H1 (cell line): ENCODE results near the gene RUFY3. TPM values are rescaled to one million over a fixed set of nuclear protein-coding genes. Genes with fewer than 3 reads are reported as not detected.
"Not testable (repeated sequence)": the region's sequence is repeated elsewhere in the genome, so short reads cannot be mapped to it uniquely, and the experiment has no call there.

ENCODE experiments used
- CTCF ChIA-PET: fragments of 300-600 bp; sonication (Branson Sonifier 250); formaldehyde crosslinking; loops from one replicate; lab custom pipeline; 2021; ENCODE audit not compliant: partially characterized antibody; lab: Charles Lee
- POLR2A ChIA-PET: fragments of 300-600 bp; sonication (Branson Sonifier 250); formaldehyde crosslinking; loops from one replicate; lab custom pipeline; 2021; ENCODE audit warnings: inconsistent platforms; ENCODE audit not compliant: partially characterized antibody; lab: Charles Lee
- DNase-seq, 2 experiments: peaks; one replicate each; pipeline versions ENCODE4 v3.0.0 to v3.0.0-alpha.2; 2010 to 2022; ENCODE audit warnings: low spot score in 2 of 2, low read depth in 1 of 2, mixed read lengths in 1 of 2
- FAIRE-seq: peaks from 2 replicates; lab custom pipeline; 2011; peaks lifted over from hg19 to GRCh38; lab: Jason Lieb, UNC
- H2AFZ ChIP-seq: 2 replicates; pipeline ENCODE4 v1.8.1; 2012; ENCODE audit warnings: low read length, inconsistent platforms
- H2AK5ac ChIP-seq: 2 replicates; pipeline ENCODE4 v1.6.1; 2013; ENCODE audit warnings: low read depth, low read length
- H2BK120ac ChIP-seq: replicated peaks from 2 replicates; pipeline ENCODE3; 2013; ENCODE audit warnings: low read depth, low read length, inconsistent platforms
- H2BK12ac ChIP-seq: 2 replicates; pipeline ENCODE4 v1.6.1; 2013; ENCODE audit warnings: low read depth, low read length
- H2BK15ac ChIP-seq: 2 replicates; pipeline ENCODE4 v1.6.1; 2013; ENCODE audit warnings: low read length
- H2BK20ac ChIP-seq: 2 replicates; pipeline ENCODE4 v1.6.1; 2013; ENCODE audit warnings: low read length
- H2BK5ac ChIP-seq: 2 replicates; pipeline ENCODE4 v1.6.1; 2013; ENCODE audit warnings: low read depth, low read length
- H3K14ac ChIP-seq: 2 replicates; pipeline ENCODE4 v1.6.1; 2013; ENCODE audit warnings: inconsistent platforms; ENCODE audit not compliant: insufficient read length
- H3K18ac ChIP-seq: 2 replicates; pipeline ENCODE4 v1.6.1; 2013; ENCODE audit warnings: low read length; ENCODE audit errors: extremely low read depth
- H3K23ac ChIP-seq: 2 replicates; pipeline ENCODE4 v1.6.1; 2013; ENCODE audit warnings: inconsistent platforms; ENCODE audit not compliant: insufficient read length
- H3K23me2 ChIP-seq: 2 replicates; pipeline ENCODE4 v1.6.1; 2013; ENCODE audit warnings: low read depth, low read length
- H3K27ac ChIP-seq: 2 replicates; pipeline ENCODE4 v1.6.1; 2011; ENCODE audit warnings: low read depth, low read length, inconsistent platforms
- H3K27me3 ChIP-seq, 4 experiments: replicated peaks in 1 of 4; 1 replicate in 1 of 4; 2 replicates in 3 of 4; pipeline versions ENCODE4 v1.6.1 to v1.8.1; 2011 to 2013; ENCODE audit warnings: low read length in 3 of 4, mild to moderate bottlenecking in 3 of 4, inconsistent platforms in 2 of 4, mixed read lengths in 2 of 4, moderate library complexity in 1 of 4; ENCODE audit not compliant: control insufficient read depth in 3 of 4, insufficient read depth in 3 of 4; ENCODE audit errors: extremely low read depth in 1 of 4
- H3K36me3 ChIP-seq, 4 experiments: 2 replicates each; pipeline versions ENCODE4 v1.6.1 to v1.8.1; 2011 to 2013; ENCODE audit warnings: mild to moderate bottlenecking in 4 of 4, low read length in 3 of 4, moderate library complexity in 2 of 4, control low read depth in 1 of 4, inconsistent platforms in 1 of 4; ENCODE audit not compliant: insufficient read depth in 4 of 4, control insufficient read depth in 2 of 4
- H3K4ac ChIP-seq: replicated peaks from 2 replicates; pipeline ENCODE3; 2013; ENCODE audit warnings: low read length, low read depth, mixed read lengths, inconsistent platforms; ENCODE audit not compliant: insufficient read length
- H3K4me1 ChIP-seq, 4 experiments: replicated peaks in 1 of 4; 1 replicate in 1 of 4; 2 replicates in 3 of 4; pipeline versions ENCODE4 v1.6.1 to v1.8.1; 2011 to 2013; ENCODE audit warnings: low read length in 3 of 4, inconsistent platforms in 2 of 4, mixed read lengths in 1 of 4; ENCODE audit not compliant: insufficient read depth in 4 of 4, control insufficient read depth in 3 of 4
- H3K4me2 ChIP-seq, 2 experiments: 2 replicates each; pipeline versions ENCODE4 v1.6.1 to v1.8.1; 2011 to 2013; ENCODE audit warnings: low read depth in 2 of 2, low read length in 2 of 2, control low read depth in 1 of 2, inconsistent platforms in 1 of 2, mild to moderate bottlenecking in 1 of 2; ENCODE audit not compliant: insufficient read depth in 1 of 2
- H3K4me3 ChIP-seq, 4 experiments: fragments of 200-600, 300-600 bp in 1 of 4; sonication (generic), shearing (Covaris generic), sonication (Bioruptor Twin) in 1 of 4; 2 replicates each; pipeline versions ENCODE4 v1.5.1 to v1.8.1; 2011 to 2016; ENCODE audit warnings: low read length in 4 of 4, low read depth in 3 of 4, control low read depth in 2 of 4, inconsistent platforms in 2 of 4, mild to moderate bottlenecking in 2 of 4, mixed read lengths in 1 of 4, moderate library complexity in 1 of 4; ENCODE audit not compliant: insufficient read depth in 2 of 4; ENCODE audit errors: extremely low read depth in 1 of 4
- H3K56ac ChIP-seq: replicated peaks from 2 replicates; pipeline ENCODE3; 2013; ENCODE audit warnings: low read depth, mild to moderate bottlenecking, mixed read lengths, low read length, inconsistent platforms; ENCODE audit not compliant: insufficient read length
- H3K79me1 ChIP-seq: 2 replicates; pipeline ENCODE4 v1.6.1; 2013; ENCODE audit warnings: low read depth, low read length, control low read depth
- H3K79me2 ChIP-seq, 2 experiments: 2 replicates each; pipeline versions ENCODE4 v1.6.1 to v1.8.1; 2012 to 2013; ENCODE audit warnings: low read length in 2 of 2, mild to moderate bottlenecking in 2 of 2, inconsistent platforms in 1 of 2; ENCODE audit not compliant: insufficient read depth in 2 of 2, control insufficient read depth in 1 of 2
- H3K9ac ChIP-seq, 4 experiments: replicated peaks in 1 of 4; 1 replicate in 1 of 4; 2 replicates in 3 of 4; pipeline versions ENCODE4 v1.6.1 to v1.8.1; 2011 to 2013; ENCODE audit warnings: low read depth in 3 of 4, low read length in 3 of 4, control low read depth in 2 of 4, mild to moderate bottlenecking in 2 of 4, moderate library complexity in 2 of 4, inconsistent platforms in 1 of 4; ENCODE audit errors: extremely low read depth in 1 of 4
- H3K9me3 ChIP-seq, 2 experiments: 2 replicates each; pipeline versions ENCODE4 v1.6.1 to v1.8.1; 2012 to 2013; ENCODE audit warnings: mild to moderate bottlenecking in 2 of 2, moderate library complexity in 2 of 2, control low read depth in 1 of 2, inconsistent platforms in 1 of 2, low read depth in 1 of 2, low read length in 1 of 2, mixed read lengths in 1 of 2; ENCODE audit not compliant: insufficient read depth in 2 of 2
- H4K20me1 ChIP-seq, 2 experiments: replicated peaks in 1 of 2; 2 replicates each; pipeline versions ENCODE3 to v1.8.1; 2011 to 2013; ENCODE audit warnings: inconsistent platforms in 2 of 2, low read length in 2 of 2, mild to moderate bottlenecking in 1 of 2; ENCODE audit not compliant: insufficient read depth in 2 of 2, control insufficient read depth in 1 of 2
- H4K5ac ChIP-seq: 2 replicates; pipeline ENCODE4 v1.6.1; 2013; ENCODE audit warnings: low read length, low read depth, mixed read lengths, inconsistent platforms; ENCODE audit not compliant: insufficient read length
- H4K8ac ChIP-seq: 2 replicates; pipeline ENCODE4 v1.8.0; 2013; ENCODE audit warnings: mild to moderate bottlenecking, moderate library complexity, low read length, inconsistent platforms; ENCODE audit not compliant: insufficient read depth; ENCODE audit errors: extremely low read depth
- H4K91ac ChIP-seq: replicated peaks from 2 replicates; pipeline ENCODE3; 2013; ENCODE audit warnings: low read length, mixed read lengths, inconsistent platforms; ENCODE audit not compliant: insufficient read length
- HDAC2 ChIP-seq, 2 experiments: fragments of 300-600 bp in 1 of 2; sonication (generic) in 1 of 2; IDR thresholded peaks; 2 replicates each; pipeline ENCODE4 v1.6.1; 2011 to 2012; ENCODE audit warnings: low read depth in 2 of 2, low read length in 2 of 2, mild to moderate bottlenecking in 2 of 2, moderate library complexity in 2 of 2, borderline replicate concordance in 1 of 2, inconsistent platforms in 1 of 2
- KDM5A ChIP-seq: fragments of 200-600 bp; IDR thresholded peaks from 2 replicates; pipeline ENCODE4 v1.7.1; 2012; ENCODE audit warnings: mild to moderate bottlenecking, low read length, inconsistent platforms, mixed read lengths
- WGBS, 2 experiments: shearing (Covaris generic) in 1 of 2; methylation state at CpG; one replicate each; pipeline versions ENCODE4 v1.1.6 to v1.1.7; 2013 to 2015; ENCODE audit warnings: low lambda C conversion rate in 2 of 2, mixed read lengths in 2 of 2, inconsistent platforms in 1 of 2, low coverage in 1 of 2, missing lambda C conversion rate in 1 of 2; ENCODE audit not compliant: insufficient replicate concordance in 2 of 2, insufficient coverage in 1 of 2, insufficient read length in 1 of 2; ENCODE audit errors: extremely low coverage in 1 of 2, missing lambda C conversion rate in 1 of 2; 5-methylcytosine and 5-hydroxymethylcytosine counted together
- polyA plus RNA-seq, 7 experiments: library from polyadenylated mRNA; depleted of rRNA in 3 of 7; stranded (reverse) in 5 of 7; unstranded in 2 of 7; fragments of >200 nt in 5 of 7; fragments of 200-250 nt in 2 of 7; gene quantifications; 1 replicate in 5 of 7; 2 replicates in 1 of 7; 4 replicates in 1 of 7; pipeline versions ENCODE4 v1.2.1 to v1.2.3, GENCODE V29; 2011 to 2013; ENCODE audit warnings: missing spikeins in 2 of 7, mixed read lengths in 2 of 7
- total RNA-seq: library from RNA; stranded (reverse); fragmentation: NEBNext Ultra II Directional; extraction: Animal tissue kit (Norgen Biotek cat#: 25700); gene quantifications from 2 replicates; pipeline ENCODE4 v1.2.1, GENCODE V29; 2021

RUFY3 gene
- total and polyA plus RNA-seq, 2 of the 8 experiments (the other 6 are each of a cell fraction or from before 2014, with no cell fraction given), result 7.8 to 33.1 TPM

- TF ChIP-seq HDAC2 (IDR thresholded peaks at IDR 0.05; ENCODE audit: borderline replicate concordance in 1 of 2, low read depth in 2 of 2, low read length in 2 of 2) (no peak), KDM5A (no peak)
- TF ChIP-seq, all 59 proteins: peak for 0
Measured at GRCh38 chr4:70701271-70701670, 20.5 kb upstream of the RUFY3 start (continued).

GRCh38 chr4:70702592-70702991 is 19.2 kb upstream of the RUFY3 start:
- not testable (repeated sequence) for H2BK12ac ChIP-seq, H3K4me3 ChIP-seq, H4K91ac ChIP-seq, H3K27me3 ChIP-seq, H3K18ac ChIP-seq, H3K4ac ChIP-seq, H3K27ac ChIP-seq, FAIRE-seq, H4K8ac ChIP-seq, H2BK120ac ChIP-seq, H3K4me1 ChIP-seq, H3K23ac ChIP-seq, DNase-seq, H3K56ac ChIP-seq, H3K79me2 ChIP-seq, H2BK15ac ChIP-seq, H3K9me3 ChIP-seq, H3K14ac ChIP-seq, H3K4me2 ChIP-seq, H2BK20ac ChIP-seq, H4K20me1 ChIP-seq, H2BK5ac ChIP-seq, H2AK5ac ChIP-seq, H3K9ac ChIP-seq, H2AFZ ChIP-seq, H3K36me3 ChIP-seq, H4K5ac ChIP-seq, H3K23me2 ChIP-seq, H3K79me1 ChIP-seq
- 91% methylated on average over 2 of the region's 2 CpGs; no CpG with 5 or more reads in 1 of the 2 experiments for WGBS, 2 experiments
- ChIA-PET POLR2A (interaction anchor here (5.2 kb wide), 1 partner anchor 12 kb away, joined by 86 read pairs; the partner anchor contains the start of gene UTP3), CTCF (interaction anchor here (4.9 to 5.7 kb wide), 2 partner anchors 10 to 14 kb away, joined by 29 to 36 read pairs; partner anchors contain the start of gene UTP3)
